ENCODE measurements around the gene CDC42.

DNA sequence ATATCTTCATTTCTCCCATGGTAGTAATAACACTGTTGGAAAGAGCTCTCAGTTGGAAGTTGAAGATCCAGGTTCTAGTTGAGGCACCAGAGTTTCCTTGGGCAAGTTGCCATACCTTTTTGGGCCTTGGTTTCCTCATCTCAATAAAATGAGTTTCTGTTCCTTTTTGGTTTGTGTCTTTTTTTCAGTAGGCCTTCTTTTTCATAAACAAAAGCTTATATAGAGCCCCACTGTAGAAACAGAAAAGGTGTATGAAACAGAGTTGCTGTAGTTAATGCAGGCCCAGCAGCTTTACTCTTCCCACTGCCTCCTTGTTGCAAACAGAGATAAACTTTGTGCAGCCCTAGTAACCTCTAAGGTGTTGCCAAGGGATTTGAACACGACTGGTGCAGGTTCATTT lies 48.7 kb downstream of the CDC42 start:
- TF ChIP-seq, protein P1, sequence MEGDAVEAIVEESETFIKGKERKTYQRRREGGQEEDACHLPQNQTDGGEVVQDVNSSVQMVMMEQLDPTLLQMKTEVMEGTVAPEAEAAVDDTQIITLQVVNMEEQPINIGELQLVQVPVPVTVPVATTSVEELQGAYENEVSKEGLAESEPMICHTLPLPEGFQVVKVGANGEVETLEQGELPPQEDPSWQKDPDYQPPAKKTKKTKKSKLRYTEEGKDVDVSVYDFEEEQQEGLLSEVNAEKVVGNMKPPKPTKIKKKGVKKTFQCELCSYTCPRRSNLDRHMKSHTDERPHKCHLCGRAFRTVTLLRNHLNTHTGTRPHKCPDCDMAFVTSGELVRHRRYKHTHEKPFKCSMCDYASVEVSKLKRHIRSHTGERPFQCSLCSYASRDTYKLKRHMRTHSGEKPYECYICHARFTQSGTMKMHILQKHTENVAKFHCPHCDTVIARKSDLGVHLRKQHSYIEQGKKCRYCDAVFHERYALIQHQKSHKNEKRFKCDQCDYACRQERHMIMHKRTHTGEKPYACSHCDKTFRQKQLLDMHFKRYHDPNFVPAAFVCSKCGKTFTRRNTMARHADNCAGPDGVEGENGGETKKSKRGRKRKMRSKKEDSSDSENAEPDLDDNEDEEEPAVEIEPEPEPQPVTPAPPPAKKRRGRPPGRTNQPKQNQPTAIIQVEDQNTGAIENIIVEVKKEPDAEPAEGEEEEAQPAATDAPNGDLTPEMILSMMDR (IDR thresholded peaks at IDR 0.05) = no peak
- TF ChIP-seq POLR2A (IDR thresholded peaks at IDR 0.05) = no peak
